ENCODE results near the gene MAPK6. TPM values are rescaled to one million over a fixed set of nuclear protein-coding genes. Genes with fewer than 3 reads are reported as not detected.

The MAPK6 gene
- total and polyA plus RNA-seq, 2 of the 8 experiments (the other 6 are each of a cell fraction or from before 2014, with no cell fraction given), result 22.6 to 108 TPM

- TF ChIP-seq CEBPB (IDR thresholded peaks at IDR 0.05; ENCODE audit: low read depth, low read length), result no peak
Measured at GRCh38 chr15:52012210-52012609, 6.8 kb upstream of the MAPK6 start (continued).

All from H1 (cell line).